GM23338 (cell line): Measurements from ENCODE around the gene EYS. TPM values are rescaled to one million over a fixed set of nuclear protein-coding genes. Genes with fewer than 3 reads are reported as not detected.

Experiments
- ATAC-seq: fragments of 200-7000 bp; cut with Tn5 transposase; 3 replicates; pipeline ENCODE4 v1.9.1; 2020
- DNase-seq: peaks from one replicate; pipeline ENCODE4 v3.0.0-alpha.2; 2015; ENCODE audit warnings: low spot score
- H2AFZ ChIP-seq: fragments of 200-600 bp; sonication (generic); 2 replicates; pipeline ENCODE4 v1.8.0; 2016; ENCODE audit warnings: antibody characterized with exemption, mild to moderate bottlenecking, moderate library complexity
- H3F3A ChIP-seq: fragments of 200-600 bp; sonication (generic); replicated peaks from 2 replicates; pipeline ENCODE4 v1.8.0; 2017; ENCODE audit warnings: antibody characterized with exemption, mixed run types, low read depth
- H3K27ac ChIP-seq: fragments of 200-600 bp; sonication (generic); 2 replicates; pipeline ENCODE4 v1.6.1; 2016; ENCODE audit warnings: low read depth
- H3K27me3 ChIP-seq: fragments of 200-600 bp; sonication (generic); 2 replicates; pipeline ENCODE4 v1.8.0; 2016; ENCODE audit warnings: mild to moderate bottlenecking, mixed run types, moderate library complexity; ENCODE audit not compliant: insufficient read depth
- H3K36me3 ChIP-seq: fragments of 200-600 bp; sonication (generic); 2 replicates; pipeline ENCODE4 v1.8.0; 2016; ENCODE audit warnings: mild to moderate bottlenecking; ENCODE audit not compliant: insufficient read depth
- H3K4me1 ChIP-seq: fragments of 200-600 bp; sonication (generic); 2 replicates; pipeline ENCODE4 v1.8.0; 2016; ENCODE audit warnings: mild to moderate bottlenecking, moderate library complexity; ENCODE audit not compliant: insufficient read depth
- H3K4me2 ChIP-seq: fragments of 200-600 bp; sonication (generic); 2 replicates; pipeline ENCODE4 v1.7.1; 2017; ENCODE audit warnings: mixed run types
- H3K4me3 ChIP-seq: fragments of 200-600 bp; sonication (generic); 2 replicates; pipeline ENCODE4 v1.6.1; 2016; ENCODE audit warnings: mixed run types
- H3K79me2 ChIP-seq: fragments of 200-600 bp; sonication (generic); replicated peaks from 2 replicates; pipeline ENCODE4 v1.8.0; 2017; ENCODE audit warnings: mild to moderate bottlenecking; ENCODE audit not compliant: insufficient read depth
- H3K9me2 ChIP-seq: fragments of 200-600 bp; sonication (generic); 2 replicates; pipeline ENCODE4 v1.8.0; 2017; ENCODE audit not compliant: insufficient read depth
- H4K20me1 ChIP-seq: fragments of 200-600 bp; sonication (generic); replicated peaks from 2 replicates; pipeline ENCODE4 v1.8.0; 2017; ENCODE audit warnings: mild to moderate bottlenecking; ENCODE audit not compliant: insufficient read depth
- H3K27ac Mint-ChIP-seq: 2 replicates; pipeline ENCODE4 v1.8.0; 2020; ENCODE audit warnings: inconsistent platforms, mild to moderate bottlenecking, moderate library complexity, mixed read lengths
- H3K27me3 Mint-ChIP-seq: 3 replicates; pipeline ENCODE4 v1.8.0; 2022; ENCODE audit warnings: low read depth, mild to moderate bottlenecking, moderate library complexity, mixed read lengths, inconsistent platforms; ENCODE audit not compliant: insufficient read depth, poor library complexity
- H3K36me3 Mint-ChIP-seq: 3 replicates; pipeline ENCODE4 v1.8.0; 2021; ENCODE audit warnings: low read depth, mild to moderate bottlenecking, inconsistent platforms, moderate library complexity, mixed read lengths
- H3K4me1 Mint-ChIP-seq: 3 replicates; pipeline ENCODE4 v1.8.0; 2020; ENCODE audit warnings: mild to moderate bottlenecking, inconsistent platforms, mixed read lengths
- H3K4me3 Mint-ChIP-seq: 3 replicates; pipeline ENCODE4 v1.8.0; 2021; ENCODE audit warnings: moderate library complexity, mild to moderate bottlenecking, inconsistent platforms, mixed read lengths
- H3K9me3 Mint-ChIP-seq: 3 replicates; pipeline ENCODE4 v1.8.0; 2020; ENCODE audit warnings: moderate library complexity, mild to moderate bottlenecking, inconsistent platforms, mixed read lengths
- CREB1 ChIP-seq: fragments of 250-450 bp; sonication (Bioruptor Pico); IDR thresholded peaks from 2 replicates; pipeline ENCODE4 v1.5.0; 2020; ENCODE audit warnings: low read depth, mild to moderate bottlenecking, moderate library complexity
- CTCF ChIP-seq, 2 experiments: fragments of 200-600 bp in 1 of 2; sonication (generic) in 1 of 2; conservative IDR thresholded peaks; 2 replicates each; pipeline versions ENCODE4 v1.5.1 to v1.6.1; 2016 to 2017; ENCODE audit warnings: antibody characterized with exemption in 2 of 2, low read depth in 2 of 2, mild to moderate bottlenecking in 2 of 2, moderate library complexity in 1 of 2
- EZH2phosphoT487 ChIP-seq: fragments of 200-600 bp; sonication (generic); IDR thresholded peaks from one replicate; pipeline ENCODE4 v1.8.1; 2018; ENCODE audit warnings: antibody characterized with exemption; ENCODE audit not compliant: unreplicated experiment
- JUNB ChIP-seq: IDR thresholded peaks from one replicate; pipeline ENCODE4 v1.6.1; 2016; ENCODE audit warnings: antibody characterized with exemption; ENCODE audit not compliant: unreplicated experiment
- ZNF331 ChIP-seq: fragments of 250-450 bp; sonication (Bioruptor Pico); IDR thresholded peaks from 2 replicates; pipeline ENCODE4 v1.5.0; 2020; ENCODE audit warnings: low read depth, mild to moderate bottlenecking, moderate library complexity
- ZNF462 ChIP-seq: fragments of 250-450 bp; sonication (Bioruptor Pico); IDR thresholded peaks from 2 replicates; pipeline ENCODE4 v1.5.0; 2020; ENCODE audit warnings: mild to moderate bottlenecking, moderate library complexity
- polyA plus RNA-seq: library from polyadenylated mRNA; unstranded; fragments of >200 nt; fragmentation: Nextera tagmentation; extraction: Ambion mirVana; gene quantifications from 2 replicates; pipeline ENCODE4 v1.2.1, GENCODE V29; 2016
- total RNA-seq: library from RNA; depleted of rRNA; stranded (reverse); fragments of >200 nt; shearing (Covaris generic); gene quantifications from 2 replicates; pipeline ENCODE4 v1.2.3, GENCODE V29; 2014

EYS gene
- total and polyA plus RNA-seq, 2 experiments from 2014 or later = 0.38 to 0.52 TPM

- no peaks in the 10 kb centered on the region for H3F3A ChIP-seq
- Mint-ChIP-seq H3K36me3 (no peaks in the 10 kb centered on the region), H3K27me3 (no peaks in the 10 kb centered on the region), H3K4me3 (no peak overlapping the region), H3K4me1 (no peaks in the 10 kb centered on the region), H3K9me3 (peaks cover 14% of the 10 kb centered on the region), H3K27ac (no peak overlapping the region)
- no peak overlapping the region for H3K27ac ChIP-seq
- no peak overlapping the region for H3K4me2 ChIP-seq
- H3K4me1 ChIP-seq = no peaks in the 10 kb centered on the region
- no peak for ATAC-seq
- H3K4me3 ChIP-seq = no peak overlapping the region
- H3K79me2 ChIP-seq = no peaks in the 10 kb centered on the region
- H2AFZ ChIP-seq = peak overlapping the region; percentile 34; the same call in 1 of the 2 replicates
- H3K36me3 ChIP-seq = no peaks in the 10 kb centered on the region
- DNase-seq = no peak
- no peak for TF ChIP-seq CTCF (conservative IDR thresholded peaks at IDR 0.05; ENCODE audit: low read depth in 2 of 2)
- TF ChIP-seq JUNB = no peak
- no peak for TF ChIP-seq EZH2phosphoT487
- no peak for TF ChIP-seq ZNF331 (CRISPR knock-in tag)
- TF ChIP-seq ZNF462 = no peak
- no peak for TF ChIP-seq CREB1 (CRISPR knock-in tag)
- H3K27me3 ChIP-seq = no peaks in the 10 kb centered on the region
- peaks cover 6% of the 10 kb centered on the region; the same call in 1 of the 2 replicates for H3K9me2 ChIP-seq
- H4K20me1 ChIP-seq = no peaks in the 10 kb centered on the region
Observed at GRCh38 chr6:63856271-63856670, 1850.8 kb downstream of the EYS start.
